Colonic mucosa (tissue), 4 donors: ENCODE data around the gene STAP1. TPM values are rescaled to one million over a fixed set of nuclear protein-coding genes. Genes with fewer than 3 reads are reported as not detected.

Experiments
- DNase-seq: peaks from one replicate; pipeline ENCODE4 v3.0.0-alpha.2; 2020
- H3K27ac ChIP-seq: fragments of 200-600 bp; one replicate; pipeline ENCODE4 v1.8.0; 2021
- H3K27me3 ChIP-seq: fragments of 200-600 bp; one replicate; pipeline ENCODE4 v1.8.0; 2021
- H3K36me3 ChIP-seq: fragments of 200-600 bp; one replicate; pipeline ENCODE4 v1.8.0; 2021
- H3K4me1 ChIP-seq: fragments of 200-600 bp; one replicate; pipeline ENCODE4 v1.8.0; 2021; ENCODE audit warnings: mild to moderate bottlenecking
- H3K4me3 ChIP-seq: fragments of 200-600 bp; one replicate; pipeline ENCODE4 v1.8.0; 2021
- H3K9ac ChIP-seq, 2 donors: one replicate each; pipeline ENCODE4 v1.7.0; 2013; ENCODE audit warnings: control low read depth in 2 of 2, low read depth in 2 of 2, low read length in 2 of 2
- H3K9me3 ChIP-seq: fragments of 200-600 bp; one replicate; pipeline ENCODE4 v1.8.0; 2021
- CTCF ChIP-seq: fragments of 200-600 bp; IDR thresholded peaks from one replicate; pipeline ENCODE4 v1.8.0; 2022; ENCODE audit warnings: antibody characterized with exemption, mild to moderate bottlenecking
- intact Hi-C: fragments of 100-400 bp; cut with DNase I; formaldehyde crosslinking; loops from one replicate; pipeline ENCODE4 v1.14.1; 2022
- total RNA-seq, 2 donors: library from RNA; stranded (reverse); fragmentation: NEBNext Ultra II Directional in 1 of 2; extraction: Animal tissue kit (Norgen Biotek cat#: 25700) in 1 of 2; gene quantifications; one replicate each; pipeline ENCODE4 v1.2.1, GENCODE V29; 2021
- donor health status: healthy.
- donor health status: DM: no; HTN: no; CAD: no.
- donor health status: DM: no; HTN: no; CAD: no.

The STAP1 gene
- under 1 TPM; 0.37 to 0.52 TPM for total RNA-seq

- no peak for DNase-seq
- intact Hi-C loops = no loop called here
- no peaks in the 10 kb centered on the region for H3K9me3 ChIP-seq
- H3K9ac ChIP-seq = no peak within 1 kb of the TSS
- no peak for TF ChIP-seq CTCF
- H3K36me3 ChIP-seq = no peaks in the 10 kb centered on the region
- no peak within 1 kb of the TSS for H3K27ac ChIP-seq
- no peaks in the 10 kb centered on the region for H3K4me1 ChIP-seq
- no peaks in the 10 kb centered on the region for H3K27me3 ChIP-seq
- peak within 1 kb of the TSS; percentile 6 for H3K4me3 ChIP-seq
These were observed at the start of gene STAP1 for GRCh38 chr4:67558493-67558892. STAP1 (plus strand) TSS chr4:67558727; CDS start chr4:67558810, 83 bp downstream.

- Histone ChIP-seq H3K4me1 (no peaks in the 10 kb centered on the region), H3K27ac (no peak overlapping the region), H3K9me3 (no peaks in the 10 kb centered on the region), H3K27me3 (no peaks in the 10 kb centered on the region), H3K4me3 (no peak overlapping the region), H3K9ac (no peak overlapping the region), H3K36me3 (no peaks in the 10 kb centered on the region)
- intact Hi-C loops = no loop called here
- no peak for DNase-seq
- no peak for TF ChIP-seq CTCF
These were observed 46.0 kb upstream of the STAP1 start for GRCh38 chr4:67512501-67512900.

GRCh38 chr4:67520141-67520540 is 38.4 kb upstream of the STAP1 start:
- no peak for DNase-seq
- Histone ChIP-seq H3K4me3 (no peak overlapping the region), H3K9ac (no peak overlapping the region), H3K27ac (no peak overlapping the region), H3K36me3 (no peaks in the 10 kb centered on the region), H3K9me3 (no peaks in the 10 kb centered on the region), H3K4me1 (no peaks in the 10 kb centered on the region), H3K27me3 (no peaks in the 10 kb centered on the region)
- intact Hi-C loops = no loop called here
- TF ChIP-seq CTCF = no peak

- Histone ChIP-seq H3K27ac (no peak overlapping the region), H3K4me3 (no peak overlapping the region), H3K9ac (no peak overlapping the region), H3K9me3 (no peaks in the 10 kb centered on the region), H3K4me1 (no peaks in the 10 kb centered on the region), H3K27me3 (no peaks in the 10 kb centered on the region), H3K36me3 (no peaks in the 10 kb centered on the region)
- intact Hi-C loops = no loop called here
- no peak for TF ChIP-seq CTCF
- DNase-seq = no peak
These were observed 37.0 kb upstream of the STAP1 start for GRCh38 chr4:67521506-67521905.

GRCh38 chr4:67522230-67522629 is 36.3 kb upstream of the STAP1 start:
- Histone ChIP-seq H3K9ac (no peak overlapping the region), H3K4me3 (no peak overlapping the region), H3K27me3 (no peaks in the 10 kb centered on the region), H3K36me3 (no peaks in the 10 kb centered on the region), H3K4me1 (no peaks in the 10 kb centered on the region), H3K27ac (no peak overlapping the region), H3K9me3 (no peaks in the 10 kb centered on the region)
- TF ChIP-seq CTCF = no peak
- intact Hi-C loops = no loop called here
- DNase-seq = no peak
